ENCODE measurements around the gene FHIT.

The FHIT gene

GRCh38 chr3:60081381-60082095 lies 1169.7 kb downstream of the FHIT start:
- no peak overlapping the region for H3K4me3 ChIP-seq (ENCODE audit: low read depth, low read length)
- TF ChIP-seq, protein P1, sequence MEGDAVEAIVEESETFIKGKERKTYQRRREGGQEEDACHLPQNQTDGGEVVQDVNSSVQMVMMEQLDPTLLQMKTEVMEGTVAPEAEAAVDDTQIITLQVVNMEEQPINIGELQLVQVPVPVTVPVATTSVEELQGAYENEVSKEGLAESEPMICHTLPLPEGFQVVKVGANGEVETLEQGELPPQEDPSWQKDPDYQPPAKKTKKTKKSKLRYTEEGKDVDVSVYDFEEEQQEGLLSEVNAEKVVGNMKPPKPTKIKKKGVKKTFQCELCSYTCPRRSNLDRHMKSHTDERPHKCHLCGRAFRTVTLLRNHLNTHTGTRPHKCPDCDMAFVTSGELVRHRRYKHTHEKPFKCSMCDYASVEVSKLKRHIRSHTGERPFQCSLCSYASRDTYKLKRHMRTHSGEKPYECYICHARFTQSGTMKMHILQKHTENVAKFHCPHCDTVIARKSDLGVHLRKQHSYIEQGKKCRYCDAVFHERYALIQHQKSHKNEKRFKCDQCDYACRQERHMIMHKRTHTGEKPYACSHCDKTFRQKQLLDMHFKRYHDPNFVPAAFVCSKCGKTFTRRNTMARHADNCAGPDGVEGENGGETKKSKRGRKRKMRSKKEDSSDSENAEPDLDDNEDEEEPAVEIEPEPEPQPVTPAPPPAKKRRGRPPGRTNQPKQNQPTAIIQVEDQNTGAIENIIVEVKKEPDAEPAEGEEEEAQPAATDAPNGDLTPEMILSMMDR (IDR thresholded peaks at IDR 0.05; ENCODE audit: low read depth, low read length) = no peak

GRCh38 chr3:60080648-60081047 lies 1170.6 kb downstream of the FHIT start:
- TF ChIP-seq, protein P1 (IDR thresholded peaks at IDR 0.05; ENCODE audit: low read depth, low read length) = no peak
- no peak overlapping the region for H3K4me3 ChIP-seq (ENCODE audit: low read depth, low read length)

GRCh38 chr3:60079076-60079475 lies 1172.2 kb downstream of the FHIT start:
- H3K4me3 ChIP-seq (ENCODE audit: low read depth, low read length) = no peak overlapping the region

DNA sequence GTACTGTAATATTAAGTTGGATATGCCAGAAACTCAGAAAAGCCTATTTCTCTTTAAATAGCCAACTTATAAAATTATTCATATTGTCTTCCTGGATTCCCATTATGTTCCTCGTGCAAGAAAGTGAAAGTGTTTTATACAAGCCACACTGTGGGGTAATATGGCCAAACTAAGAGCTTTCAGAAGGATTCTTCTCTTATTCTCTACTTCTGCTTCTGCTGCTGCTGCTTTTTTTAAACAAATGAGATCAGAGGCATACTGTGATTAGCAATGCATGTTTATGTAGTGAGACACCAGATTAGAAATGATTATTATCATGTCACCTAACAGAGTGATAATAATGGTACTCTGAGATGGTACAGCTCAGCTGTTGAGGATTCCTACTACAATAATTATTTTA lies 1174.9 kb downstream of the FHIT start:
- TF ChIP-seq, protein P1 (IDR thresholded peaks at IDR 0.05; ENCODE audit: low read depth, low read length) = no peak
- no peak overlapping the region for H3K4me3 ChIP-seq (ENCODE audit: low read depth, low read length)

More at GRCh38 chr3:60079076-60079475, 1172.2 kb downstream of the FHIT start:
- TF ChIP-seq, protein P1 (IDR thresholded peaks at IDR 0.05; ENCODE audit: low read depth, low read length) = no peak

- H3K4me3 ChIP-seq (ENCODE audit: low read depth, low read length) = no peak overlapping the region
- TF ChIP-seq, protein P1 (IDR thresholded peaks at IDR 0.05; ENCODE audit: low read depth, low read length) = no peak
Measured at GRCh38 chr3:60073942-60074341, 1177.3 kb downstream of the FHIT start.

DNA sequence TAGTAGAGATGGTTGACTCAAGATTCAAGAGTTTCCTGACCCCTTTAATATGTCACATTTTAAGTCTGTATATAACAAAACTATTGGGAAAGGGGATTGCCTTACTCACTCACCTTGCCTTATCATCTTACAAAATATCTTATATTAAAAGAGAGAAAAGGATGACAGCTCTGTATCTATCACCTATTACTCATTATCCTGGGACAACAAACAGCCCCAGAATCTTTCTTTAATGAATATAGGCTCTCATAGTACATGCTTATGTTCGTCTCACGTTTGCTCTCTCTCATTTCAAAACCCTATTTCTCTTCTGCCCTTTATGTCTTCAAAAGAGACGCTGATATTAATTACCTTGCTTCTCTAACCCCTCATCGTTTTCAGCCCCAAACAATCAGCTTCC lies 1178.0 kb downstream of the FHIT start:
- TF ChIP-seq, protein P1 (IDR thresholded peaks at IDR 0.05; ENCODE audit: low read depth, low read length) = no peak
- no peak overlapping the region for H3K4me3 ChIP-seq (ENCODE audit: low read depth, low read length)

- TF ChIP-seq, protein P1 (IDR thresholded peaks at IDR 0.05; ENCODE audit: low read depth, low read length) = no peak
- no peak overlapping the region for H3K4me3 ChIP-seq (ENCODE audit: low read depth, low read length)
Measured at GRCh38 chr3:60070366-60070765, 1180.9 kb downstream of the FHIT start.
